PC-9 (cell line): ENCODE measurements around the gene ZC3H15. TPM values are rescaled to one million over a fixed set of nuclear protein-coding genes. Genes with fewer than 3 reads are reported as not detected.

ENCODE experiments used
- BruUV-seq: library from RNA; stranded (reverse); fragments of 400-500 nt; replicated peaks from 2 replicates; lab custom pipeline; 2021; lab: Mats Ljungman, UMichigan
- CTCF ChIA-PET: fragments of 300-600 bp; sonication (Branson Sonifier 250); formaldehyde crosslinking; loops from one replicate; lab custom pipeline; 2022; ENCODE audit warnings: antibody characterized with exemption; lab: Charles Lee
- POLR2A ChIA-PET: fragments of 300-600 bp; sonication (Branson Sonifier 250); formaldehyde crosslinking; loops from one replicate; lab custom pipeline; 2022; ENCODE audit warnings: antibody characterized with exemption; ENCODE audit not compliant: unreplicated experiment; lab: Charles Lee
- DNase-seq, 2 experiments: peaks; one replicate each; pipeline versions ENCODE4 v3.0.0 to v3.0.0-alpha.2; 2015 to 2022; ENCODE audit warnings: mixed read lengths in 1 of 2
- H2AFZ ChIP-seq: fragments of 200-600 bp; sonication (generic); 2 replicates; pipeline ENCODE4 v1.8.1; 2017; ENCODE audit warnings: antibody characterized with exemption
- H3F3A ChIP-seq: fragments of 200-600 bp; sonication (generic); 2 replicates; pipeline ENCODE4 v1.8.1; 2017; ENCODE audit warnings: antibody characterized with exemption, mild to moderate bottlenecking, low read depth; ENCODE audit not compliant: insufficient read depth
- H3K27ac ChIP-seq: fragments of 200-600 bp; sonication (generic); 2 replicates; pipeline ENCODE4 v1.6.1; 2016; ENCODE audit warnings: mixed run types
- H3K27me3 ChIP-seq: fragments of 200-600 bp; sonication (generic); 2 replicates; pipeline ENCODE4 v1.6.1; 2016; ENCODE audit warnings: low read depth, mixed run types; ENCODE audit not compliant: insufficient read depth
- H3K36me3 ChIP-seq: fragments of 200-600 bp; sonication (generic); 2 replicates; pipeline ENCODE4 v1.6.1; 2016; ENCODE audit warnings: low read depth, mixed run types
- H3K4me1 ChIP-seq: fragments of 200-600 bp; sonication (generic); replicated peaks from 2 replicates; pipeline ENCODE4 v1.6.1; 2016; ENCODE audit warnings: mixed run types; ENCODE audit not compliant: insufficient read depth
- H3K4me2 ChIP-seq: fragments of 200-600 bp; sonication (generic); 2 replicates; pipeline ENCODE4 v1.6.1; 2017; ENCODE audit warnings: mixed run types
- H3K4me3 ChIP-seq: fragments of 200-600 bp; sonication (generic); 2 replicates; pipeline ENCODE4 v1.6.1; 2016; ENCODE audit warnings: mixed run types
- H3K79me2 ChIP-seq: fragments of 200-600 bp; sonication (generic); 2 replicates; pipeline ENCODE4 v1.6.1; 2017; ENCODE audit warnings: low read depth, mixed run types
- H3K9me2 ChIP-seq: fragments of 200-600 bp; sonication (generic); 2 replicates; pipeline ENCODE4 v1.8.1; 2017; ENCODE audit warnings: mild to moderate bottlenecking; ENCODE audit not compliant: insufficient read depth
- H3K9me3 ChIP-seq: fragments of 200-600 bp; sonication (generic); 2 replicates; pipeline ENCODE4 v1.8.1; 2016; ENCODE audit warnings: low read depth; ENCODE audit not compliant: insufficient read depth
- H4K20me1 ChIP-seq: fragments of 200-600 bp; sonication (generic); 2 replicates; pipeline ENCODE4 v1.8.1; 2017; ENCODE audit not compliant: insufficient read depth
- CTCF ChIP-seq: fragments of 200-600 bp; sonication (generic); conservative IDR thresholded peaks from 2 replicates; pipeline ENCODE4 v1.6.1; 2017; ENCODE audit warnings: mixed run types, antibody characterized with exemption, mild to moderate bottlenecking, moderate library complexity
- EZH2 ChIP-seq: fragments of 200-600 bp; sonication (generic); IDR thresholded peaks from 2 replicates; pipeline ENCODE4 v1.8.0; 2017; ENCODE audit warnings: antibody characterized with exemption, low read depth
- intact Hi-C: fragments of 100-400 bp; cut with micrococcal nuclease; formaldehyde crosslinking; loops from one replicate; pipeline ENCODE4 v1.10.0; 2022; ENCODE audit not compliant: unreplicated experiment
- total RNA-seq: library from RNA; stranded (reverse); gene quantifications from 2 replicates; pipeline ENCODE4 v1.2.3, GENCODE V29; 2021

Gene ZC3H15
- total RNA-seq, 1 experiment from 2014 or later, result 42.5 TPM

- no peaks in the 10 kb centered on the region for H3K9me3 ChIP-seq
- TF ChIP-seq EZH2, result no peak
- no peak for TF ChIP-seq CTCF
- H3K79me2 ChIP-seq, result no peaks in the 10 kb centered on the region
- H3K27ac ChIP-seq, result no peak overlapping the region
- H3K4me3 ChIP-seq, result no peak overlapping the region
- POLR2A ChIA-PET, result no interaction called here
- no peak overlapping the region for H3K4me2 ChIP-seq
- peaks cover 7% of the 10 kb centered on the region for H3F3A ChIP-seq
- H4K20me1 ChIP-seq, result peaks cover 5% of the 10 kb centered on the region
- peaks cover 21% of the 10 kb centered on the region for H3K36me3 ChIP-seq
- no peaks in the 10 kb centered on the region for H3K4me1 ChIP-seq
- H2AFZ ChIP-seq, result no peak overlapping the region
- intact Hi-C loops, result no loop called here
- CTCF ChIA-PET, result no interaction called here
- H3K27me3 ChIP-seq, result no peaks in the 10 kb centered on the region
- BruUV-seq, result no TSS peak
- no peaks in the 10 kb centered on the region for H3K9me2 ChIP-seq
- DNase-seq, result no peak
These were observed 22.2 kb downstream of the ZC3H15 start for GRCh38 chr2:186508263-186508662.

- BruUV-seq, result no TSS peak
- H3K36me3 ChIP-seq, result no peaks in the 10 kb centered on the region
- no peak for DNase-seq
These were observed 29.3 kb downstream of the ZC3H15 start for GRCh38 chr2:186515376-186515775.

GRCh38 chr2:186516396-186516795 lies 30.3 kb downstream of the ZC3H15 start:
- Histone ChIP-seq H3K4me1 (no peaks in the 10 kb centered on the region), H3K4me3 (no peak overlapping the region), H3K4me2 (no peak overlapping the region), H4K20me1 (no peaks in the 10 kb centered on the region), H3K27me3 (no peaks in the 10 kb centered on the region), H3K36me3 (no peaks in the 10 kb centered on the region), H3K9me2 (no peaks in the 10 kb centered on the region), H3K27ac (no peak overlapping the region), H3K79me2 (no peaks in the 10 kb centered on the region), H3K9me3 (no peaks in the 10 kb centered on the region), H3F3A (no peaks in the 10 kb centered on the region), H2AFZ (no peak overlapping the region)
- no TSS peak for BruUV-seq
- DNase-seq, result no peak
- intact Hi-C loops, result no loop called here
- ChIA-PET POLR2A (no interaction called here), CTCF (no interaction called here)
- TF ChIP-seq EZH2 (no peak), CTCF (no peak)

More at GRCh38 chr2:186515376-186515775, 29.3 kb downstream of the ZC3H15 start:
- ChIA-PET CTCF (no interaction called here), POLR2A (interaction anchor here (0.7 kb wide), 1 partner anchor 136 kb away, joined by 13 read pairs; no protein-coding TSS in a partner anchor)
- H3K4me3 ChIP-seq, result no peak overlapping the region
- no peaks in the 10 kb centered on the region for H3K79me2 ChIP-seq
- no peaks in the 10 kb centered on the region for H4K20me1 ChIP-seq
- intact Hi-C loops, result no loop called here
- no peaks in the 10 kb centered on the region for H3K27me3 ChIP-seq
- no peaks in the 10 kb centered on the region for H3K4me1 ChIP-seq
- TF ChIP-seq EZH2, result no peak
- TF ChIP-seq CTCF, result no peak
- H3K9me3 ChIP-seq, result no peaks in the 10 kb centered on the region
- no peak overlapping the region for H2AFZ ChIP-seq
- H3K4me2 ChIP-seq, result no peak overlapping the region
- H3F3A ChIP-seq, result no peaks in the 10 kb centered on the region
- H3K27ac ChIP-seq, result no peak overlapping the region
- no peaks in the 10 kb centered on the region for H3K9me2 ChIP-seq
